Stromal cell of bone marrow (primary cell): ENCODE measurements around the gene PNRC2.
A peak's percentile ranks its signal among the peaks of the same experiment; 100 is the strongest.

ENCODE experiments used
- DNase-seq: peaks from one replicate; pipeline ENCODE4 v3.0.0-alpha.2; 2012; ENCODE audit warnings: low read depth

PNRC2 gene

GRCh38 chr1:23959461-23960290 is at the start of gene PNRC2:
Gene PNRC2, plus strand, starts transcription at chr1:23959828. Its CDS starts 1,630 bp downstream, at chr1:23961458.
- peak; percentile 94 for DNase-seq

- no peak for DNase-seq
These were observed 49.5 kb upstream of the PNRC2 start for GRCh38 chr1:23910144-23910543.

- no peak for DNase-seq
These were observed 48.9 kb upstream of the PNRC2 start for GRCh38 chr1:23910553-23911246.

DNA sequence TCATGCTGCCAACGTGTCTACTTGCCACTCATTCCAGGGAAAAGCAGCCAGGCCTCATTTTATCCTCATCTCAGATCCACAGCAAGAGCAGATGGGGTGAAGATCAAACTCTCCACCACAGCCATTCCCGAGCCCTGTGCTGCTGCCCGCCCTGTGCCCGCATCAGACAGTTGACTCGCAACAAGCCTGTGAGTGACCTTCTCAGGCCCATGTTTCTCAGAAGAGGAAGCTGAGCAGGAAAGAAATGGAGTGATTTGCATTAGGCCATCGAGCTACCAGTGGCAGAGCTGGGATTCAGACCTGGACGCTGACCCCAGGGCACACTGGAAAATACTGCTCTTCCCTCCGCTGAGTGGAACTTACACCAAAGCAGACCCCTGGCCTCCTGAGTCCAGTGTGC is 47.7 kb upstream of the PNRC2 start:
- DNase-seq, result no peak

GRCh38 chr1:23913212-23913880 is 46.3 kb upstream of the PNRC2 start, which contains the start of gene CNR2:
Gene CNR2, minus strand, starts transcription at chr1:23913362. Its CDS starts 37,745 bp downstream, at chr1:23875617.
- DNase-seq, result no peak

GRCh38 chr1:23914921-23915320 is 44.7 kb upstream of the PNRC2 start:
- DNase-seq, result no peak

- DNase-seq, result no peak
These were observed 44.2 kb upstream of the PNRC2 start for GRCh38 chr1:23915466-23915865.

- DNase-seq, result peak; percentile 19
These were observed 43.2 kb upstream of the PNRC2 start for GRCh38 chr1:23916209-23917131.

- DNase-seq, result no peak
These were observed 37.2 kb upstream of the PNRC2 start for GRCh38 chr1:23922321-23922943.

GRCh38 chr1:23923592-23924499 is 35.8 kb upstream of the PNRC2 start:
- peak; percentile 48 for DNase-seq

DNA sequence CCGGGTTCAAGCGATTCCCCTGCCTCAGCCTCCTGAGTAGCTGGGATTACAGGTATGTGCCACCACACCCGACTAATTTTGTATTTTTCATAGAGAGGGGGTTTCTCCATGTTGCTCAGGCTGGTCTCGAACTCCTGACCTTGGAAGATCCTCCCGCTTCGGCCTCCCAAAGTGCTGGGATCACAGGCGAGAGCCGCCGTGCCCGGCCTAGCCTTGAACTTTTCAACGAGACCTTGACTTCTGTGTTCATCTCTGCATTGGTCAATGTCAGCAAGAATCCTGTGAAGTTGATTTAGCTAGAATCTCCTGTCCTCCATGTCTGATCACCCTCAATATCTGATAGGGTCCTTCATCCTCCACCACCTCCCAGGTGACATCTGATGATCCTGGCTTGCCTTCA is 35.0 kb upstream of the PNRC2 start:
- no peak for DNase-seq

DNA sequence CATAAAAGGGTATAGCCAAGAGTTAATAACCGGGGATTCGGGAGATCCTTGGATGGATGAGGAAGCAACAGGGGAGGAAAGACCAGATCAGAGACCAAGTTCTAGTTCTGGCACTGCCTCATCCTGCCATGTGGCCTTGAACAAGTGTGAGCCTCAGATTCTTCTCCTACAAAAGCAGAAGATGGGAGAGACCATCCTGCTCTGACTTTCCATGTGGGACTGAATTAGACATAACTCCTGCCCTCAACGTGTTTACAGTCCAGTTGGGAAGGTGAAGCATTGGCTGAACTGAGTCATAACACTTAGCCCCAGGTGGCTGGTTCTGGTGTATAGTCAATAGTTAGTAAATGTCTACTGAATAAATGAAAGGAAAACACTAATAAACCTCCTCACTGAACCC is 34.3 kb upstream of the PNRC2 start:
- DNase-seq, result no peak

- DNase-seq, result no peak
These were observed 32.5 kb upstream of the PNRC2 start for GRCh38 chr1:23927097-23927496.

- no peak for DNase-seq
These were observed 30.8 kb upstream of the PNRC2 start for GRCh38 chr1:23928789-23929188.

DNA sequence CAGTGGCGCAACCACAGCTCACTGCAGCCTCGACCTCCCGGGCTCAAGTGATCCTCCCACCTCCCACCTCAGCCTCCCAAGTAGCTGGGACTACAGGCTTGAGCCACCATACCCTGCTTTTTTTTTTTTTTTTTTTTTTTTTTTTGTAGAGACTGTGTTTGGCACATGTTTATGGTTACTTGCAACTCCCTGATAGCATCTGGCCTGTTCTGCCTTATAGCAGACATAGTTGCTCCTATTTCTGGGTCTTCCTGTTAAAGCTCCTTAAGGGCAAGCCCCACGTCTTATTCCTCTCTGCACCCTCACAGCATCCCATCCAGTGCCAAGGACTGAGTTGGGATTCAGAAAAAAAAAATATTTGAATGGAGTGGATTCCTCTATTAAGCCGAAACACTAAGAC is 29.4 kb upstream of the PNRC2 start:
- no peak for DNase-seq

- DNase-seq, result peak; percentile 43
These were observed 28.7 kb upstream of the PNRC2 start for GRCh38 chr1:23930861-23931490.

GRCh38 chr1:23931491-23931880 is 28.1 kb upstream of the PNRC2 start:
- no peak for DNase-seq

- DNase-seq, result no peak
These were observed 23.0 kb upstream of the PNRC2 start for GRCh38 chr1:23936481-23937176.

- no peak for DNase-seq
These were observed 12.3 kb upstream of the PNRC2 start for GRCh38 chr1:23947366-23947765.
